Measurements from ENCODE around the gene SERPIND1.
A peak's percentile ranks its signal among the peaks of the same experiment; 100 is the strongest.

Gene SERPIND1

GRCh38 chr22:20776624-20777405 is 2.9 kb downstream of the SERPIND1 start:
- Histone ChIP-seq H3K79me2 (ENCODE audit: control insufficient read depth, insufficient read depth, low read length, unreplicated experiment) (no peaks in the 10 kb centered on the region), H3K4me3 (ENCODE audit: low read depth, low read length) (no peak overlapping the region), H2AFZ (ENCODE audit: low read length, unreplicated experiment) (no peak overlapping the region), H3K36me3 (ENCODE audit: insufficient read depth, low read length) (no peaks in the 10 kb centered on the region), H3K27me3 (ENCODE audit: insufficient read depth, low read length) (no peaks in the 10 kb centered on the region), H3K27ac (ENCODE audit: low read depth, low read length) (no peak overlapping the region), H3K4me1 (ENCODE audit: control insufficient read depth, insufficient read depth, low read length, unreplicated experiment) (peaks cover 15% of the 10 kb centered on the region)

- H2AFZ ChIP-seq (ENCODE audit: low read length, unreplicated experiment): no peak overlapping the region
- H3K4me1 ChIP-seq (ENCODE audit: control insufficient read depth, insufficient read depth, low read length, unreplicated experiment): peaks cover 22% of the 10 kb centered on the region
- no peaks in the 10 kb centered on the region for H3K27me3 ChIP-seq (ENCODE audit: insufficient read depth, low read length)
- H3K36me3 ChIP-seq (ENCODE audit: insufficient read depth, low read length): no peaks in the 10 kb centered on the region
- H3K27ac ChIP-seq (ENCODE audit: low read depth, low read length): peak overlapping the region; percentile 56
- H3K4me3 ChIP-seq (ENCODE audit: low read depth, low read length): no peak overlapping the region
- no peaks in the 10 kb centered on the region for H3K79me2 ChIP-seq (ENCODE audit: control insufficient read depth, insufficient read depth, low read length, unreplicated experiment)
Measured at GRCh38 chr22:20777420-20778177, 3.7 kb downstream of the SERPIND1 start.

GRCh38 chr22:20779014-20779817 is 5.3 kb downstream of the SERPIND1 start:
- no peak overlapping the region for H3K27ac ChIP-seq (ENCODE audit: low read depth, low read length)
- H3K27me3 ChIP-seq (ENCODE audit: insufficient read depth, low read length): no peaks in the 10 kb centered on the region
- peaks cover 38% of the 10 kb centered on the region for H3K4me1 ChIP-seq (ENCODE audit: control insufficient read depth, insufficient read depth, low read length, unreplicated experiment)
- H3K79me2 ChIP-seq (ENCODE audit: control insufficient read depth, insufficient read depth, low read length, unreplicated experiment): no peaks in the 10 kb centered on the region
- no peak overlapping the region for H2AFZ ChIP-seq (ENCODE audit: low read length, unreplicated experiment)
- H3K36me3 ChIP-seq (ENCODE audit: insufficient read depth, low read length): no peaks in the 10 kb centered on the region
- no peak overlapping the region for H3K4me3 ChIP-seq (ENCODE audit: low read depth, low read length)

GRCh38 chr22:20779818-20780158 is 5.9 kb downstream of the SERPIND1 start:
- H3K4me3 ChIP-seq (ENCODE audit: low read depth, low read length): no peak overlapping the region
- no peaks in the 10 kb centered on the region for H3K27me3 ChIP-seq (ENCODE audit: insufficient read depth, low read length)
- no peaks in the 10 kb centered on the region for H3K79me2 ChIP-seq (ENCODE audit: control insufficient read depth, insufficient read depth, low read length, unreplicated experiment)
- H3K27ac ChIP-seq (ENCODE audit: low read depth, low read length): no peak overlapping the region
- H2AFZ ChIP-seq (ENCODE audit: low read length, unreplicated experiment): no peak overlapping the region
- H3K4me1 ChIP-seq (ENCODE audit: control insufficient read depth, insufficient read depth, low read length, unreplicated experiment): peaks cover 41% of the 10 kb centered on the region
- no peaks in the 10 kb centered on the region for H3K36me3 ChIP-seq (ENCODE audit: insufficient read depth, low read length)

- Histone ChIP-seq H3K27me3 (ENCODE audit: insufficient read depth, low read length) (no peaks in the 10 kb centered on the region), H2AFZ (ENCODE audit: low read length, unreplicated experiment) (no peak overlapping the region), H3K4me3 (ENCODE audit: low read depth, low read length) (no peak overlapping the region), H3K79me2 (ENCODE audit: control insufficient read depth, insufficient read depth, low read length, unreplicated experiment) (no peaks in the 10 kb centered on the region), H3K4me1 (ENCODE audit: control insufficient read depth, insufficient read depth, low read length, unreplicated experiment) (peaks cover 41% of the 10 kb centered on the region), H3K36me3 (ENCODE audit: insufficient read depth, low read length) (no peaks in the 10 kb centered on the region), H3K27ac (ENCODE audit: low read depth, low read length) (no peak overlapping the region)
Measured at GRCh38 chr22:20781272-20781990, 7.5 kb downstream of the SERPIND1 start.

- Histone ChIP-seq H2AFZ (ENCODE audit: low read length, unreplicated experiment) (no peak overlapping the region), H3K4me3 (ENCODE audit: low read depth, low read length) (no peak overlapping the region), H3K27me3 (ENCODE audit: insufficient read depth, low read length) (no peaks in the 10 kb centered on the region), H3K36me3 (ENCODE audit: insufficient read depth, low read length) (no peaks in the 10 kb centered on the region), H3K79me2 (ENCODE audit: control insufficient read depth, insufficient read depth, low read length, unreplicated experiment) (no peaks in the 10 kb centered on the region), H3K27ac (ENCODE audit: low read depth, low read length) (no peak overlapping the region), H3K4me1 (ENCODE audit: control insufficient read depth, insufficient read depth, low read length, unreplicated experiment) (peaks cover 41% of the 10 kb centered on the region)
Measured at GRCh38 chr22:20782083-20782482, 8.2 kb downstream of the SERPIND1 start.

GRCh38 chr22:20782596-20783299 is 8.8 kb downstream of the SERPIND1 start:
- no peaks in the 10 kb centered on the region for H3K79me2 ChIP-seq (ENCODE audit: control insufficient read depth, insufficient read depth, low read length, unreplicated experiment)
- H3K4me3 ChIP-seq (ENCODE audit: low read depth, low read length): no peak overlapping the region
- peaks cover 37% of the 10 kb centered on the region for H3K4me1 ChIP-seq (ENCODE audit: control insufficient read depth, insufficient read depth, low read length, unreplicated experiment)
- H3K36me3 ChIP-seq (ENCODE audit: insufficient read depth, low read length): no peaks in the 10 kb centered on the region
- no peak overlapping the region for H2AFZ ChIP-seq (ENCODE audit: low read length, unreplicated experiment)
- H3K27ac ChIP-seq (ENCODE audit: low read depth, low read length): peak overlapping the region; percentile 91
- no peaks in the 10 kb centered on the region for H3K27me3 ChIP-seq (ENCODE audit: insufficient read depth, low read length)

- no peaks in the 10 kb centered on the region for H3K27me3 ChIP-seq (ENCODE audit: insufficient read depth, low read length)
- H3K4me1 ChIP-seq (ENCODE audit: control insufficient read depth, insufficient read depth, low read length, unreplicated experiment): peaks cover 34% of the 10 kb centered on the region
- no peaks in the 10 kb centered on the region for H3K36me3 ChIP-seq (ENCODE audit: insufficient read depth, low read length)
- H3K4me3 ChIP-seq (ENCODE audit: low read depth, low read length): no peak overlapping the region
- no peak overlapping the region for H2AFZ ChIP-seq (ENCODE audit: low read length, unreplicated experiment)
- H3K79me2 ChIP-seq (ENCODE audit: control insufficient read depth, insufficient read depth, low read length, unreplicated experiment): no peaks in the 10 kb centered on the region
- peak overlapping the region; percentile 91 for H3K27ac ChIP-seq (ENCODE audit: low read depth, low read length)
Measured at GRCh38 chr22:20783300-20783673, 9.4 kb downstream of the SERPIND1 start.

- H3K79me2 ChIP-seq (ENCODE audit: control insufficient read depth, insufficient read depth, low read length, unreplicated experiment): no peaks in the 10 kb centered on the region
- H3K4me1 ChIP-seq (ENCODE audit: control insufficient read depth, insufficient read depth, low read length, unreplicated experiment): peaks cover 34% of the 10 kb centered on the region
- H2AFZ ChIP-seq (ENCODE audit: low read length, unreplicated experiment): no peak overlapping the region
- no peak overlapping the region for H3K4me3 ChIP-seq (ENCODE audit: low read depth, low read length)
- H3K27ac ChIP-seq (ENCODE audit: low read depth, low read length): peak overlapping the region; percentile 91
- H3K36me3 ChIP-seq (ENCODE audit: insufficient read depth, low read length): no peaks in the 10 kb centered on the region
- H3K27me3 ChIP-seq (ENCODE audit: insufficient read depth, low read length): no peaks in the 10 kb centered on the region
Measured at GRCh38 chr22:20783844-20784723, 10.2 kb downstream of the SERPIND1 start.
